Mammary epithelial cell (primary cell): ENCODE data around the gene PSEN1.

Source experiments
- EZH2 ChIP-seq: IDR thresholded peaks from 2 replicates; pipeline ENCODE4 v1.6.1; 2012; ENCODE audit warnings: low read length, inconsistent platforms, borderline replicate concordance
- TF ChIP-seq, protein P1 (sequence below), 2 donors: IDR thresholded peaks in 1 of 2; conservative IDR thresholded peaks in 1 of 2; 2 replicates each; pipeline ENCODE4 v1.5.1; 2011 to 2012; ENCODE audit warnings: inconsistent platforms in 2 of 2, low read length in 2 of 2, mild to moderate bottlenecking in 2 of 2, control low read depth in 1 of 2, low read depth in 1 of 2; ENCODE audit not compliant: insufficient read depth in 1 of 2; ENCODE audit errors: extremely low read depth in 1 of 2

DNA sequence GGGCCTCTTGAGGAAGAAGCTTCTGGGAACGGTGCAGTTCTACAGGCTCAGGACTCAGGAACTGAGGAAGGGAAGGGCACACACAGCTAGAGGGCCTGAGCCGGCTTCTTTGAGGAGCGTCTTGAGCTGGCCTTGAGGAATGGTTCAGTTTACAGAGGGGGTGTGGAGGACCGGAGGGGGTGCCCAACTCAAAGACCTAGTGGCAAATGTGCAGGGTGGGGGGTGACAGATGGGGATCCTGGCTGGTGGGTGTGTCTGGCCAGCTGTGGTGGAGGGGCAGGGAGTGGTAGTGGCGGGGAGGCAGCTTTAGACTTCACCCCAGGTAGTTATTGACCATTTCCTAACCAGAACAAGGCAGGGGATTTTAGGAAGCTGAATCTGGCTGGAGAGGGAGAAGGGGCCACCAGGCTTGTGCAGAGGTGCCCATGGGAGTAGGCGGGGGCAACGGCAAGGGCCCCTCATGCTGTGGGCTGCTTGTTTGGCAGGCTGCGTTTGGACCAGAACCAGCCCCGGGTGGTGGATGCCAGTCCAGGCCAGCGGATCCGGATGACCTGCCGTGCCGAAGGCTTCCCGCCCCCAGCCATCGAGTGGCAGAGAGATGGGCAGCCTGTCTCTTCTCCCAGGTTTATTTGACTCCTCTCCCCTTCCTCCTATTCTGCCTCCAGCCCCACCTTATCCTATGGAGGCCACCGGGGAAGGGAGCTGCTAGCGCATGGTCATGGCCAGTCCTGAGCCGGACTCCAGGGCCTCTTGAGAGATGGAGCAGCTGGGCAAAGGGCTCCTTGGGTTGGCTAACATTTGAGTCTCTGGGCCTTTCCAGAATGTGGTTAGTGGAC, 128.8 kb downstream of the PSEN1 start:
- TF ChIP-seq, protein P1, sequence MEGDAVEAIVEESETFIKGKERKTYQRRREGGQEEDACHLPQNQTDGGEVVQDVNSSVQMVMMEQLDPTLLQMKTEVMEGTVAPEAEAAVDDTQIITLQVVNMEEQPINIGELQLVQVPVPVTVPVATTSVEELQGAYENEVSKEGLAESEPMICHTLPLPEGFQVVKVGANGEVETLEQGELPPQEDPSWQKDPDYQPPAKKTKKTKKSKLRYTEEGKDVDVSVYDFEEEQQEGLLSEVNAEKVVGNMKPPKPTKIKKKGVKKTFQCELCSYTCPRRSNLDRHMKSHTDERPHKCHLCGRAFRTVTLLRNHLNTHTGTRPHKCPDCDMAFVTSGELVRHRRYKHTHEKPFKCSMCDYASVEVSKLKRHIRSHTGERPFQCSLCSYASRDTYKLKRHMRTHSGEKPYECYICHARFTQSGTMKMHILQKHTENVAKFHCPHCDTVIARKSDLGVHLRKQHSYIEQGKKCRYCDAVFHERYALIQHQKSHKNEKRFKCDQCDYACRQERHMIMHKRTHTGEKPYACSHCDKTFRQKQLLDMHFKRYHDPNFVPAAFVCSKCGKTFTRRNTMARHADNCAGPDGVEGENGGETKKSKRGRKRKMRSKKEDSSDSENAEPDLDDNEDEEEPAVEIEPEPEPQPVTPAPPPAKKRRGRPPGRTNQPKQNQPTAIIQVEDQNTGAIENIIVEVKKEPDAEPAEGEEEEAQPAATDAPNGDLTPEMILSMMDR (conservative IDR thresholded peaks at IDR 0.05 in 1 of 2, IDR thresholded peaks at IDR 0.05 in 1 of 2; ENCODE audit: extremely low read depth in 1 of 2, insufficient read depth in 1 of 2, low read depth in 1 of 2, low read length in 2 of 2), result no peak
- no peak for TF ChIP-seq EZH2
